Keratinocyte (primary cell): ENCODE data around the gene RCE1. TPM values are rescaled to one million over a fixed set of nuclear protein-coding genes. Genes with fewer than 3 reads are reported as not detected.

Source experiments
- DNase-seq: peaks from one replicate; pipeline ENCODE4 v3.0.0-alpha.2; 2011; ENCODE audit warnings: low read depth, missing footprints, low spot score
- FAIRE-seq: peaks from 2 replicates; lab custom pipeline; 2011; peaks lifted over from hg19 to GRCh38; lab: Jason Lieb, UNC
- H2AFZ ChIP-seq: 2 replicates; pipeline ENCODE4 v1.6.0; 2012; ENCODE audit warnings: low read length, control low read depth, inconsistent platforms; ENCODE audit not compliant: control insufficient read depth
- H3K27ac ChIP-seq: 2 replicates; pipeline ENCODE4 v1.5.1; 2011; ENCODE audit warnings: low read length; ENCODE audit not compliant: control insufficient read depth, insufficient read depth
- H3K27me3 ChIP-seq: 3 replicates; pipeline ENCODE4 v1.6.0; 2011; ENCODE audit warnings: low read length; ENCODE audit not compliant: control insufficient read depth, insufficient read depth; ENCODE audit errors: extremely low read depth
- H3K36me3 ChIP-seq, 2 experiments: 2 replicates in 1 of 2; 3 replicates in 1 of 2; pipeline ENCODE4 v1.5.1; 2011; ENCODE audit warnings: low read length in 2 of 2, mild to moderate bottlenecking in 1 of 2; ENCODE audit not compliant: control insufficient read depth in 2 of 2, insufficient read depth in 2 of 2; ENCODE audit errors: extremely low read depth in 1 of 2
- H3K4me1 ChIP-seq: 3 replicates; pipeline ENCODE4 v1.5.1; 2011; ENCODE audit warnings: low read length; ENCODE audit not compliant: control insufficient read depth, insufficient read depth; ENCODE audit errors: extremely low read depth
- H3K4me2 ChIP-seq: 3 replicates; pipeline ENCODE4 v1.6.0; 2011; ENCODE audit warnings: low read depth, low read length; ENCODE audit not compliant: control insufficient read depth, insufficient read depth; ENCODE audit errors: extremely low read depth
- H3K4me3 ChIP-seq, 3 experiments: fragments of 200-600 bp in 1 of 3; sonication (generic) in 1 of 3; 2 replicates in 2 of 3; 3 replicates in 1 of 3; pipeline ENCODE4 v1.5.1; 2011 to 2016; ENCODE audit warnings: low read length in 3 of 3, mild to moderate bottlenecking in 3 of 3, control low read depth in 2 of 3, inconsistent platforms in 1 of 3, low read depth in 1 of 3, mixed read lengths in 1 of 3, mixed run types in 1 of 3, moderate library complexity in 1 of 3; ENCODE audit not compliant: control insufficient read depth in 2 of 3, insufficient read depth in 2 of 3; ENCODE audit errors: extremely low read depth in 1 of 3
- H3K79me2 ChIP-seq: 2 replicates; pipeline ENCODE4 v1.6.0; 2012; ENCODE audit warnings: low read length; ENCODE audit not compliant: control insufficient read depth, insufficient read depth
- H3K9ac ChIP-seq: 3 replicates; pipeline ENCODE4 v1.6.0; 2011; ENCODE audit warnings: low read length; ENCODE audit not compliant: control insufficient read depth, insufficient read depth; ENCODE audit errors: extremely low read depth
- H3K9me1 ChIP-seq: 3 replicates; pipeline ENCODE4 v1.6.0; 2011; ENCODE audit warnings: low read length; ENCODE audit not compliant: control insufficient read depth, insufficient read depth; ENCODE audit errors: extremely low read depth
- H3K9me3 ChIP-seq: 2 replicates; pipeline ENCODE4 v1.5.1; 2012; ENCODE audit warnings: low read depth, low read length; ENCODE audit not compliant: control insufficient read depth
- H4K20me1 ChIP-seq: 3 replicates; pipeline ENCODE4 v1.6.0; 2011; ENCODE audit warnings: low read length; ENCODE audit not compliant: control insufficient read depth, insufficient read depth; ENCODE audit errors: extremely low read depth
- CTCF ChIP-seq, 3 experiments: IDR thresholded peaks in 1 of 3; conservative IDR thresholded peaks in 1 of 3; optimal IDR thresholded peaks in 1 of 3; 2 replicates in 2 of 3; 3 replicates in 1 of 3; pipeline versions ENCODE3 to v1.5.1; 2011; ENCODE audit warnings: low read length in 3 of 3, mild to moderate bottlenecking in 3 of 3, moderate library complexity in 2 of 3, control low read depth in 1 of 3, inconsistent platforms in 1 of 3; ENCODE audit not compliant: insufficient read depth in 2 of 3; ENCODE audit errors: extremely low read depth in 1 of 3
- EZH2 ChIP-seq: IDR thresholded peaks from one replicate; pipeline ENCODE4 v1.6.1; 2012; ENCODE audit warnings: inconsistent platforms, mild to moderate bottlenecking, low read length, moderate library complexity
- dilution Hi-C: fragments of 300-500 bp; cut with MboI; formaldehyde crosslinking; loops from one replicate; pipeline ENCODE4 v1.7.0; 2020; ENCODE audit warnings: low sequenced_read_pairs; ENCODE audit not compliant: extremely low pct_ligation_motif_present
- polyA plus RNA-seq, 5 experiments: library from polyadenylated mRNA; depleted of rRNA in 3 of 5; stranded (reverse) in 3 of 5; stranded (forward) in 1 of 5; unstranded in 1 of 5; fragments of >200 nt; gene quantifications; 1 replicate in 1 of 5; 2 replicates in 3 of 5; 3 replicates in 1 of 5; pipeline versions ENCODE4 v1.2.1 to v1.2.3, GENCODE V29; 2011 to 2012; ENCODE audit warnings: missing spikeins in 2 of 5, low read depth in 1 of 5, low replicate concordance in 1 of 5

Gene RCE1
- polyA plus RNA-seq, 1 donor (not counting 4 experiments of a cell fraction or from before 2014, with no cell fraction given): 11.2 TPM

- dilution Hi-C loops: no loop called here
- H3K27me3 ChIP-seq: no peaks in the 10 kb centered on the region
- H3K9ac ChIP-seq: no peak overlapping the region
- no peaks in the 10 kb centered on the region for H3K9me3 ChIP-seq
- peaks cover 23% of the 10 kb centered on the region for H4K20me1 ChIP-seq
- peaks cover 13% of the 10 kb centered on the region for H3K79me2 ChIP-seq
- FAIRE-seq: no peak
- H3K4me3 ChIP-seq: no peak overlapping the region
- peaks cover 52% of the 10 kb centered on the region for H3K4me1 ChIP-seq
- TF ChIP-seq CTCF (optimal IDR thresholded peaks at IDR 0.05 in 1 of 3, IDR thresholded peaks at IDR 0.05 in 1 of 3, conservative IDR thresholded peaks at IDR 0.05 in 1 of 3; ENCODE audit: extremely low read depth in 1 of 3, insufficient read depth in 2 of 3, low read length in 3 of 3) (no peak), EZH2 (no peak)
- no peak for DNase-seq
- H3K27ac ChIP-seq: no peak overlapping the region
- H3K9me1 ChIP-seq: peaks cover 6% of the 10 kb centered on the region
- no peak overlapping the region for H2AFZ ChIP-seq
- no peak overlapping the region for H3K4me2 ChIP-seq
- peaks cover 5 to 10% of the 10 kb centered on the region in 2 experiments for H3K36me3 ChIP-seq
These were observed 38.7 kb downstream of the RCE1 start for GRCh38 chr11:66881927-66882452.

GRCh38 chr11:66882561-66883015 is 39.3 kb downstream of the RCE1 start:
- FAIRE-seq: no peak
- no peak for DNase-seq
- H3K9me3 ChIP-seq: no peaks in the 10 kb centered on the region
- H3K36me3 ChIP-seq: peaks cover 5 to 12% of the 10 kb centered on the region in 2 experiments
- no peak overlapping the region for H3K4me3 ChIP-seq
- TF ChIP-seq CTCF (optimal IDR thresholded peaks at IDR 0.05 in 1 of 3, IDR thresholded peaks at IDR 0.05 in 1 of 3, conservative IDR thresholded peaks at IDR 0.05 in 1 of 3; ENCODE audit: extremely low read depth in 1 of 3, insufficient read depth in 2 of 3, low read length in 3 of 3): no peak
- TF ChIP-seq EZH2: no peak
- no peak overlapping the region for H3K27ac ChIP-seq
- H2AFZ ChIP-seq: no peak overlapping the region
- H4K20me1 ChIP-seq: peaks cover 23% of the 10 kb centered on the region
- H3K9ac ChIP-seq: peak overlapping the region; percentile 28
- H3K27me3 ChIP-seq: no peaks in the 10 kb centered on the region
- peaks cover 13% of the 10 kb centered on the region for H3K79me2 ChIP-seq
- H3K4me2 ChIP-seq: peak overlapping the region; percentile 58
- dilution Hi-C loops: no loop called here
- peaks cover 6% of the 10 kb centered on the region for H3K9me1 ChIP-seq
- H3K4me1 ChIP-seq: peaks cover 52% of the 10 kb centered on the region
